NCI-H128 (cell line): ENCODE data around the gene EIF4A3.
"Not testable (repeated sequence)": the region's sequence is repeated elsewhere in the genome, so short reads cannot be mapped to it uniquely, and the experiment has no call there.

Experiments used
- DNase-seq: peaks from one replicate; lab custom pipeline; 2025; ENCODE audit not compliant: unreplicated experiment; lab: John Stamatoyannopoulos, UW

EIF4A3 gene

DNA sequence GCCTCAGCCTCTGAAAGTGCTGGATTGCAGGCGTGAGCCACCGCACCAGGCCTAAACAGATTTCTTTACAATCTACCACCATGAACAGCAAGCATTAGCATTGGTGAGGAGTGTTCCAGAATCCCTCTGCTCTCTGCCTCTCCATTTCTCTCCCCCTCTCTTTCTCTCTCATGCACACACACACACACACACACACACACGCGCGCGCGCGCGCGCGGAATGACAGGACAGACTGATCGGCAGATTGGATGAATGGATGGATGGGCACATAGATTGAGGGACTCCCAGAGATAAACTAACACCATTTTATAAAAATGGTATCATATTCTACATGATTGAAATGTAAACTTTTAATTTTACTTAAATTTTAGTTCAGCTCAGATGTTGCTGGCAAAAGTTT is 26.2 kb upstream of the EIF4A3 start:
- DNase-seq, result no peak

DNA sequence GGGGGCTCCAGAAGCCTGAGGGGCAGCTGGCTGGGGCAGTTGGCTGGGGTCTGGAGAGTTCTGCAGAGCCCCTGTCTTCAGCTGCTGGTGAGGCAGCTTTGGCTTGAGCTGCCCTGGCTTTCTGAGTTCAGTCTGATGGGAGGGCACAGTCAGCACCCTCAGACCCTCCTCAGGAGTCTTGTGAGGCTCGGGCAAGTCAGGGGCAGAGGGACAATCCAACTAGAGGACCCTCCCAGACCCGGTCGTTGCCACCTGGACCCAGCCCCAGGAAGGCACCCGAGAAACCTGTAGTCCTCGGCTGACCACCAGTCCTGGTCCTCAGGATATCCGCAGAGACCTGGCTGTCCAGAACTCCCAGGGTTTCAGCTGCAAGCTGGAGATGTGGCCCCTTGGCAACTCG is 24.8 kb upstream of the EIF4A3 start:
- no peak for DNase-seq

DNA sequence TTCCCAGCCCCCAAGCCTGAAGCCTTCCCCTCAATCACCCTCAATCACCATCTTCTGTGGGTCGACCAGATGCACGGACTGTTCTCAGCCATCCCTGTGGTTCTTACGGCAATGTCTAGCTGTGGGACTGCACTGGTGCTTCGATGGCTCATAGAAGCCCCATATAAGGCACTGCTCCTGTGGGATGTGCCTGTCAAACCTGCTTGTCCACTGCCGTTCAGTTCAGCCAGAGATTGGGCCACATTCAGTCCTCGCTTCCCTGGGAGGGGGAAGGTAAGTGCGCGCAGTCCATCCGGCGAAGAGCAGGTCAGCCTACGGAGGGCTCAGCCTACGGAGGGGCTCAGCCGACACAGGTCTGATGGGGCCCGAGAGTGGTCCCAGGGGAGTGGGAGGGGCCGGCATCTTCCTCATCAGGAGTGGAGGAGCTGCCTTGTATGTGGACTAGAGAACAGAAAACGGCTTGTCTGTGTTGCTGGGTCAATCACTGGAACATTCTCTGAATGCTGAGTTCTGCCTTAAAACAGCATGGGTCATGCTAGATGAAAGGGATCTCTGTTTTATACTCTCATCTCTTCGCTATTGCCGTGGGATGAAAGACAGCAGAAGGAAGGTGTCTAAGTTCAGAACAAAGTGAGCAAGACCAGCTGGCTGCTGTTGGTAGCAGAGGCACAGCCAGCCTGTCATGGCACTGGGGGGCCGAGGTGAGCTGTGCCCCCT is 23.0 kb upstream of the EIF4A3 start, which contains the start of gene CARD14:
TSS of gene CARD14 (plus strand) at position 247 of the 717 bp plus-strand sequence. CDS start 11,409 bp downstream, outside the sequence.
- DNase-seq, result no peak

GRCh38 chr17:80169107-80169506 is 22.2 kb upstream of the EIF4A3 start:
- DNase-seq, result no peak

GRCh38 chr17:80168371-80168770 is 21.4 kb upstream of the EIF4A3 start:
- DNase-seq, result no peak

- no peak for DNase-seq
Measured at GRCh38 chr17:80166446-80166845, 19.5 kb upstream of the EIF4A3 start.

- no peak for DNase-seq
Measured at GRCh38 chr17:80164185-80164584, 17.3 kb upstream of the EIF4A3 start.

DNA sequence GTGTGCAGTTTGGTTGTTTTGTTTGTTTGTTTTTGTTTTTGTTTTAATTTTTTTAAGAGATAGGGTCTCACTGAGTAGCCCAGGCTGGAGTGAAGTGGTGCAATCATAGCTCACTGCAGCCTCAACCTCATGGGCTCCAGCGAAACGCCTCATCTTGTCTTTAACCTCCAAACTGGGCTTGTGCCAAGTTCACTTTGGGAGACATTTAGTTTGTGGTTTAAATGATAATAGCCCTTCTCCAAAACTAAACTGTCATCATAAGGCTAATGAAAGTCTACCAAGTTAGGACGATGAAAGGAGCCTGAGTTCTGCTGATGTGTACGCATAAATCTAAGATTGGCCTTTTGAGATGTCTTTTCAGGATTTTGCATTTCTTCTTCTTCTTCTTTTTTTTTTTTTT is 16.4 kb upstream of the EIF4A3 start:
- DNase-seq, result no peak

GRCh38 chr17:80160536-80160935 is 13.6 kb upstream of the EIF4A3 start:
- DNase-seq, result no peak

GRCh38 chr17:80158846-80159245 is 11.9 kb upstream of the EIF4A3 start:
- DNase-seq, result no peak

DNA sequence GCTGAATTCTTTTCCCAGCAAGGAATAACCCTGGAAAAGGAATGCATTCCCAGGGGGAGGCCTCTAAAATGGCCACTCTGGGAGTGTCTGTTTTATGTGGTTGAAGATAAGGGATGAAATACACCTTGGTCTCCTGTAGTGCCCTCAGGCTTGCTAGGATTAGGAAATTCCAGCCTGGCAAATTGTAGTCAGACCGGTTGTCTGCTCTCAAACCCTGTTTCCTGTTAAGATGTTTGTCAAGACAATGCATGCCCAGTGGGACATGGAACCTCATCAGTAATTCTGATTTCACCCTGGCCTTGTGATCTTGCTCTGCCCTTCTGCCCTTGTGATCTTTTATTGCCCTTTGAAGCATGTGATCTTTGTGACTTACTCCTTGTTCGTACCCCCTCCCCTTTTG is 8.7 kb upstream of the EIF4A3 start:
- not testable (repeated sequence) for DNase-seq

DNA sequence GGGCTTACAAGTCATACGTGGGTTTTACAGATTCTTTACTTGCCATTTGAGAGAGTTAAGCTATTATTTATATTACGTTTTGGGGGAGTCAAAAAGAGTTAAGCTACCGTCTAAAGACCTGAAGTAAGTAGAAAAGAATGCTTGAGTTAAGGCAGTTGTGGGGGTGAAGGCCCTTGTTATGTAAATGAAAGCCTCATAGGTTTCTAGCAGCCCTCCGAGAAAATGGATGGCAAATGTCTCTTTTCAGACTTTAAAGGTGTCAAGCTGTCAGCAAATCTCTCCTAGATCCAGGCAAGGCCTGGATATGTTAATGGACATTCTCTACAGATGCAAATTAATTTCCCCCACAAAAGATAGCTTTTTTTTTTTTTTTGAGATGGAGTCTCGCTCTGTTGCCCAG is 7.2 kb upstream of the EIF4A3 start:
- DNase-seq, result no peak

DNA sequence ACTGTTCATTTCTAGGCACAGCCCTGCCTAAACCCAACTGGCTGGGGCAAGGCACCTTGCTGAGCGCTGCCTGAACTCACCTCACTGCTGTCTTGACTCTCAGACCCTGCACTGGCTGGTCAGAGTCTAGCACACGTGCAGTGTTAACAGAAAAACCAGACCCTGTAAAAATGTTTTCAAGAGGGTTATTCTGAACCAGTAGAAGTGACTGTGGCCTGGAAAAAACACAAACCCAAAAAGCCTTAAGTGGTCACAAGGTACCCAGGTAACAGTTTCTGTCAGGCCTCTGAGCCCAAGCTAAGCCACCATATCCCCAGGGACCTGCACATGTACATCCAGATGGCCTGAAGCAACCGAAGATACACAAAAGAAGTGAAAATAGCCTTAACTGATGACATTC is 6.1 kb upstream of the EIF4A3 start:
- DNase-seq, result no peak

- no peak for DNase-seq
Measured at GRCh38 chr17:80152081-80152702, 5.3 kb upstream of the EIF4A3 start.

DNA sequence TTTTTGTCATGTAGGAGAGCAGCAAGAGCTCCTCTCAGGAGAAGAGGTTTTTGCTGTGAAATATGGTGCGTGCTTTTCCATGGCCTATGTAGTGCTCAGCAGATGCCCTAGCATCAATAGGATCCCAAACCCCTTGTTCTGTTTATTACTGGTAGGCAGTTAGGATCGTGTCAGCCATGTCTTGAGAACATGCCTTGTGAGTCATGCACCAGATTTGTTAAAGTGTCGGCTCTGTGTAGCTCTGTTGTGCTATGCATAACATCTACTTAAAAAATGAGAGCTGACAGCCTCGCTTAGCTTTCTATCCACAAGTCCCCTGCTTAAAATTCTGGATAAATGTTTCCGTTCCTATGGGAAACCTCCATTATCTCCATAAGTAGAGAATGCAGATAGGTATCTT is 4.4 kb upstream of the EIF4A3 start:
- DNase-seq, result no peak

DNA sequence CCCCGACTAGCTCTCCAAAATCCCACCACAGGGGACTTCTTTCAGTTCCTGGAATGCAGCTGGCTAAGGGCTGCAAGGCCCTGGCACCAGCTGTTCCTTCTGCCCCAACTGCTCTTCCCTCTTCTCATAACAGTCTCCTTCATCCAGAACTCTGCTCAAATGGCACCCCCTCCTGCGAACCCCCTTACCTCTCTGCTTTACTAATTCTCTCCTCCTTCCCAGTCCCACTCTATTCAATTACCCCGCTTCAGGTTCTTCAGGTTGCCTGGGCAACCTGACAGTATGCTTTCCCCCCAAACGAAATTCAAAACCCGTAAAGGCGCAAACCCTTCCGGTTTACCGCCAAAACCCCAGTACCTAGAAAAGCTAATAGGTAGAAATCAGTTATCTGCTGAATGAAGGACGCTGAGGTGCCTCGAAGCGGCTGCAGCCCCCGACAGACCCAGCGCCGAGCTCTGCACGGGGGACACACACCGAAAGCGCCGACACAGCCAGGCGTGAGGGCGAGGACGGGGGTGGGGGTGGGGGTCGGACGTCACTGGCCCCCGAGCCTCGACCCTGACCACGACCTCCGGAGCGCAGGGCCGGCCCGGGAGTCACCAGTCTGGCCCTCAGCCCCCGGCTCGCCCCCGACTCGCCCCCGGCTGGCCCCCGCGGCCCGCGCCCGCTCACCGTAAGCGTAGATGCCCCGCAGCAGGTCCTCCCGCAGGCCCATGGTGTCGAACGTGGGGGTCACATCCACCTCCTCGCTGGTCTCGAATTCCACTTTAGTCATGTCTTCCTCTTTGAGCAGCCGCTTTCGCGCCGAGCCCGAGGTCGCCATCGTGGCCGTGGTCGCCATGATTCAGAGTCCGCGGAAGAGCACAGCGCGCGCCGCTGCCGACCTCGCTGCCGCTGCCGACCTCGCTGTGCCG is 550 bp downstream of the EIF4A3 start:
- DNase-seq, result no peak

GRCh38 chr17:80145076-80146075 is 1.6 kb downstream of the EIF4A3 start:
- no peak for DNase-seq

GRCh38 chr17:80142929-80143328 is 4.0 kb downstream of the EIF4A3 start:
- no peak for DNase-seq

- no peak for DNase-seq
Measured at GRCh38 chr17:80141463-80142165, 5.3 kb downstream of the EIF4A3 start.

DNA sequence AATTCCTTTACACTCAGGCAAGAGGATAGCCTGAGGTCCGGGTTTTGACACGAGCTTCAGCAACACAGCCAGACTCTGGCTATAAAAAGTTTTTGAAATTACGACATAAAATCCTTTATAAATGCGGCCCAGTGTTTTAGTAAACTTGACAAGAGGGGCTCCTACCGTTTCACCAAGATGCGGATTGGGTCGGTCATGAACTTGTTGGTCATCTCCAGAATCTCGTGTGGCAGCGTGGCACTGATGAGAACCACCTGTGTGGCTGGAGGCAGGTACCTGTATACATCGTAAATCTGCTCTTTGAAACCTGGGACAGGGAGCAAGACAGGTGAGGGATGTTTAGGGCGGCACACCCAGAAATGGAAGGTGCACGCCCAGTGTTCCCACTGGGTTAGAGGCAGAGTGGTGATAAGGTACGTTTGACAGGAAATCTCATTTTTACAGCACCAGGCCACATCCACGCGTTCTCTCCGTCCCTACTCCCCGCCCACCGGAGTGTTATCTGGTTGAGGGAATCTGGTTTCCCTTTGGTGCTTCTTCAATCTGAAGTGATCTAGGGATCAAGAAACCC is 8.0 kb downstream of the EIF4A3 start:
- DNase-seq, result no peak
